ENCODE results near the gene PCDHGB5. TPM values are rescaled to one million over a fixed set of nuclear protein-coding genes. Genes with fewer than 3 reads are reported as not detected.
"Not testable (repeated sequence)": the region's sequence is repeated elsewhere in the genome, so short reads cannot be mapped to it uniquely, and the experiment has no call there.

Gene PCDHGB5
- total RNA-seq = 1 to 10 TPM; 3.0 to 6.8 (median 4.0) TPM
- long read RNA-seq = 0 reads

DNA sequence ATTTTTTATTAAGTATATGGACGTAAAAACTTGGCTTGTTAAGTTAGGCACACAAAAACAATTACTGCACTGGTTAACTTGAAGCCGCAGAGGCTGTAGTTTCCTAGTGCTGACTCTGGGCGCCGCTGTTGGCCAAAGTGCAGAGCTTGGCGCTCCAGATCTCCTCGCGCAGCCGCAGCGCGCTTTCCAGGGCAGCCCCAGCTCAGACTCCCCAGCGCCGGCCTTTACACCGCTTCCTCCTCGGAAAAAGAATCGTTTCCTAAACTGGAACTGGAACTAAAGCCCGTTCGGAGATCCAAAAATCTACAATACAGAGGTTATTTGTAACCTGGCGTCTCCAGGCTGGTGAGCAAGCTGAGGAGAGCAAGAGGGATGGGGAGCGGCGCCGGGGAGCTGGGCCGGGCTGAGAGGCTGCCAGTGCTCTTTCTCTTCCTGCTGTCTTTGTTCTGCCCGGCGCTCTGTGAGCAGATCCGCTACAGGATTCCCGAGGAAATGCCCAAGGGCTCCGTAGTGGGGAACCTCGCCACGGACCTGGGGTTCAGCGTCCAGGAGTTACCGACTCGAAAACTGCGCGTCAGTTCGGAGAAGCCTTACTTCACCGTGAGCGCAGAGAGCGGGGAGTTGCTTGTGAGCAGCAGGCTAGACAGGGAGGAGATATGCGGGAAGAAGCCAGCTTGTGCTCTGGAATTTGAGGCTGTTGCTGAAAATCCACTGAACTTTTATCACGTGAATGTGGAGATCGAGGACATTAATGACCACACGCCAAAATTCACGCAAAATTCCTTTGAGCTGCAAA, at the start of gene PCDHGB5:
TSS of gene PCDHGB5 (plus strand) at position 192 of the 796 bp plus-strand sequence. CDS start at position 373, 181 bp downstream.
- H3K27ac ChIP-seq; intact Hi-C loops (cut with DNase I); H3K4me1 ChIP-seq; H3K36me3 ChIP-seq; H3K27me3 ChIP-seq: not testable (repeated sequence)
- ATAC-seq (peak; percentile 98 to 100 (median 99)), DNase-seq (peak in 1 of 3 donors; percentile 57)
- H3K4me3 ChIP-seq = peak within 1 kb of the TSS; percentile 33 to 49 (median 38)
- WGBS (ENCODE audit: insufficient coverage, low coverage, low lambda C conversion rate, missing lambda C conversion rate) = 3% methylated on average over 18 of the region's 43 CpGs
- H3K9me3 ChIP-seq = peaks cover 0 to 15% (median 6%) of the 10 kb centered on the region in 4 donors
- TF ChIP-seq, protein P1, sequence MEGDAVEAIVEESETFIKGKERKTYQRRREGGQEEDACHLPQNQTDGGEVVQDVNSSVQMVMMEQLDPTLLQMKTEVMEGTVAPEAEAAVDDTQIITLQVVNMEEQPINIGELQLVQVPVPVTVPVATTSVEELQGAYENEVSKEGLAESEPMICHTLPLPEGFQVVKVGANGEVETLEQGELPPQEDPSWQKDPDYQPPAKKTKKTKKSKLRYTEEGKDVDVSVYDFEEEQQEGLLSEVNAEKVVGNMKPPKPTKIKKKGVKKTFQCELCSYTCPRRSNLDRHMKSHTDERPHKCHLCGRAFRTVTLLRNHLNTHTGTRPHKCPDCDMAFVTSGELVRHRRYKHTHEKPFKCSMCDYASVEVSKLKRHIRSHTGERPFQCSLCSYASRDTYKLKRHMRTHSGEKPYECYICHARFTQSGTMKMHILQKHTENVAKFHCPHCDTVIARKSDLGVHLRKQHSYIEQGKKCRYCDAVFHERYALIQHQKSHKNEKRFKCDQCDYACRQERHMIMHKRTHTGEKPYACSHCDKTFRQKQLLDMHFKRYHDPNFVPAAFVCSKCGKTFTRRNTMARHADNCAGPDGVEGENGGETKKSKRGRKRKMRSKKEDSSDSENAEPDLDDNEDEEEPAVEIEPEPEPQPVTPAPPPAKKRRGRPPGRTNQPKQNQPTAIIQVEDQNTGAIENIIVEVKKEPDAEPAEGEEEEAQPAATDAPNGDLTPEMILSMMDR (IDR thresholded peaks at IDR 0.05) = peak; percentile 47 to 70 (median 58)

DNA sequence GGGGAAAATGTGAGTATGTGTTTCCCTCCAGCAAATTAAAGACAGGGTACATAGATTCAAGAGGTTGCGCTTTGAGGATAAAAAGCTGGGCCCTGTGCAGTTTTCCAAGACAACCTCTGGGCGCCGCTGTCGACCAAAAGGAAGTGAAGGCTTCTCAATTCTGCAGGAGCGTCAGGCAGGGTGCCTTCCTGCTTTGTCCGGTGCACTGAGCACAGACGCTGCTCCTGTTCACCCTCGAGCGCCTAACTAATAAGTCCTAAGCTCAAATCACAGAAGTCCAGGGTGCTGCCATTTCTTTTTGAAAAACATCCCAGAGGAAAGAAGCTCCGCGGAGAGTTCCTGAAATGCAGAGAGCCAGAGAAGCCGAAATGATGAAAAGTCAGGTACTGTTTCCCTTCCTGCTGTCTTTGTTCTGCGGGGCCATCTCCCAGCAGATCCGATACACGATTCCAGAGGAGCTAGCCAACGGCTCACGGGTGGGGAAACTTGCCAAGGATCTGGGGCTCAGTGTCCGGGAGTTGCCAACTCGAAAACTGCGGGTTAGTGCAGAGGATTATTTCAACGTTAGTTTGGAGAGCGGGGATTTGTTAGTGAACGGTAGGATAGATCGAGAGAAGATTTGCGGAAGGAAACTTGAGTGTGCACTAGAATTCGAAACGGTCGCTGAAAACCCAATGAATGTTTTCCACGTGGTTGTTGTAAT, 47.7 kb upstream of the PCDHGB5 start, which contains the start of gene PCDHGB1:
TSS of gene PCDHGB1 (plus strand) at position 183 of the 703 bp plus-strand sequence. CDS start at position 345, 162 bp downstream.
- H3K27ac ChIP-seq = no peak within 1 kb of the TSS
- H3K9me3 ChIP-seq = no peaks in the 10 kb centered on the region
- H3K4me3 ChIP-seq = no peak within 1 kb of the TSS
- H3K4me1 ChIP-seq = no peaks in the 10 kb centered on the region
- ATAC-seq (peak in 2 of 4 donors; percentile 27 to 56), DNase-seq (peak in 1 of 3 donors; percentile 29)
- intact Hi-C loops (cut with DNase I) = no loop called here
- H3K36me3 ChIP-seq = no peaks in the 10 kb centered on the region
- H3K27me3 ChIP-seq = no peaks in the 10 kb centered on the region
- WGBS (ENCODE audit: insufficient coverage, low coverage, low lambda C conversion rate, missing lambda C conversion rate) = 29% methylated on average over 24 of the region's 29 CpGs
- TF ChIP-seq, protein P1 (IDR thresholded peaks at IDR 0.05) = peak in 2 of 4 donors; percentile 14 to 16
- TF ChIP-seq POLR2A (IDR thresholded peaks at IDR 0.05) = no peak

DNA sequence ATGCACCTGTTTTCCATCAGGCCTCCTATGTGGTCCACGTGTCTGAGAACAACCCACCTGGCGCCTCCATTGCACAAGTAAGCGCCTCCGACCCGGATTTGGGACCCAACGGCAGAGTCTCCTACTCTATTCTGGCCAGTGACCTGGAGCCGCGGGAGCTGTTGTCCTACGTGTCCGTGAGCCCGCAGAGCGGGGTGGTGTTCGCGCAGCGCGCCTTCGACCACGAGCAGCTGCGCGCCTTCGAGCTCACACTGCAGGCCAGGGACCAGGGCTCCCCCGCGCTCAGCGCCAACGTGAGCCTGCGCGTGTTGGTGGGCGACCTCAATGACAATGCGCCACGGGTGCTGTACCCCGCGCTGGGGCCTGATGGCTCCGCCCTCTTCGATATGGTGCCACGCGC, 46.2 kb upstream of the PCDHGB5 start:
- DNase-seq = no peak
- no peak for TF ChIP-seq POLR2A (IDR thresholded peaks at IDR 0.05)
- TF ChIP-seq, protein P1 (IDR thresholded peaks at IDR 0.05) = no peak
- Histone ChIP-seq H3K27me3 (no peaks in the 10 kb centered on the region), H3K27ac (no peak overlapping the region), H3K9me3 (peaks cover 0 to 3% (median 0%) of the 10 kb centered on the region in 4 donors), H3K36me3 (no peaks in the 10 kb centered on the region), H3K4me3 (no peak overlapping the region), H3K4me1 (no peaks in the 10 kb centered on the region)
- WGBS (ENCODE audit: insufficient coverage, low coverage, low lambda C conversion rate, missing lambda C conversion rate) = 38% methylated on average over 5 of the region's 36 CpGs
- intact Hi-C loops (cut with DNase I) = no loop called here
- no peak for ATAC-seq

DNA sequence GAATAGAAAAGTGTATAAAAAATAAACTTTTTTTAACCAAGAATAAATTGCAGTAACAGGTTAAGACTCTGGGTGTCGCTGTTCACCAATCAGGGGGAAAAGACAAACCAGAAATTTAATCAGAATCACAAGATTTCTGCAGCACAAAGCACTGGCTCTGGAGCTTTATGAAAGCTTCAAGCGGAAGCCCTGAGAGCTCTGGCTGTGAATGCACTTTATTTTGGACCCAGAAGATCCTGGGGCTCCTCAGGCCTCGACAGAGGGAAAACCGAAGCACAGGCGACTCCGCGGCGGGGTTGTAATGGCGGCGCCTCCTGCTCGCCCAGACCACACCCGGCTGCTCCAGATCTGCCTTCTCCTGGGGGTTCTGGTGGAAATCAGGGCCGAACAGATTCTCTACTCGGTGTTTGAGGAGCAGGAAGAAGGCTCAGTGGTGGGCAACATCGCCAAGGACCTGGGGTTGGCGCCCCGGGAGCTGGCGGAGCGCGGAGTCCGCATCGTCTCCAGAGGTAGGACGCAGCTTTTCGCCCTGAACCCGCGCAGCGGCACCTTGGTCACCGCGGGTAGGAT, 42.8 kb upstream of the PCDHGB5 start, which contains the start of gene PCDHGA4:
TSS of gene PCDHGA4 (plus strand) at position 122 of the 570 bp plus-strand sequence. CDS start at position 209, 87 bp downstream.
- peaks cover 0 to 3% (median 0%) of the 10 kb centered on the region in 4 donors for H3K9me3 ChIP-seq
- intact Hi-C loops (cut with DNase I) = no loop called here
- no peaks in the 10 kb centered on the region for H3K27me3 ChIP-seq
- TF ChIP-seq, protein P1 (IDR thresholded peaks at IDR 0.05) = peak in 3 of 4 donors; percentile 17 to 25 (median 25)
- TF ChIP-seq POLR2A (IDR thresholded peaks at IDR 0.05) = no peak
- H3K4me1 ChIP-seq = no peaks in the 10 kb centered on the region
- no peaks in the 10 kb centered on the region for H3K36me3 ChIP-seq
- DNase-seq (no peak), ATAC-seq (no peak)
- peak within 1 kb of the TSS in 2 of 3 donors; percentile 16 to 18 for H3K4me3 ChIP-seq
- WGBS (ENCODE audit: insufficient coverage, low coverage, low lambda C conversion rate, missing lambda C conversion rate) = 11% methylated on average over 19 of the region's 29 CpGs
- H3K27ac ChIP-seq = no peak within 1 kb of the TSS
